T-helper 9 cell (primary cell): ENCODE measurements around the gene PEX7.
"Not testable (repeated sequence)": the region's sequence is repeated elsewhere in the genome, so short reads cannot be mapped to it uniquely, and the experiment has no call there.

ENCODE experiments used
- DNase-seq: peaks from one replicate; pipeline ENCODE4 v3.0.0-alpha.2; 2020

Gene PEX7

GRCh38 chr6:136790411-136791295 is 31.7 kb upstream of the PEX7 start:
- no peak for DNase-seq

- peak; percentile 37 for DNase-seq
Observed at GRCh38 chr6:136791296-136792094, 30.9 kb upstream of the PEX7 start.

GRCh38 chr6:136792095-136792409 is 30.3 kb upstream of the PEX7 start:
- no peak for DNase-seq

- DNase-seq = peak; percentile 93
Observed at GRCh38 chr6:136792410-136793262, 29.8 kb upstream of the PEX7 start, which contains the start of gene MAP3K5. TSS of gene MAP3K5 (minus strand) at chr6:136792477. CDS start at chr6:136792157, 320 bp downstream.

- no peak for DNase-seq
Observed at GRCh38 chr6:136793363-136793762, 29.0 kb upstream of the PEX7 start.

GRCh38 chr6:136795386-136795785 is 27.0 kb upstream of the PEX7 start:
- DNase-seq = no peak

GRCh38 chr6:136795996-136796395 is 26.4 kb upstream of the PEX7 start:
- no peak for DNase-seq

- DNase-seq = no peak
Observed at GRCh38 chr6:136798044-136798443, 24.3 kb upstream of the PEX7 start.

GRCh38 chr6:136801581-136801980 is 20.8 kb upstream of the PEX7 start:
- DNase-seq = no peak

- no peak for DNase-seq
Observed at GRCh38 chr6:136803608-136804007, 18.8 kb upstream of the PEX7 start.

GRCh38 chr6:136809091-136809860 is 13.1 kb upstream of the PEX7 start:
- no peak for DNase-seq

- DNase-seq = no peak
Observed at GRCh38 chr6:136811272-136811671, 11.1 kb upstream of the PEX7 start.

GRCh38 chr6:136812174-136812573 is 10.2 kb upstream of the PEX7 start:
- no peak for DNase-seq

GRCh38 chr6:136815608-136816007 is 6.8 kb upstream of the PEX7 start:
- not testable (repeated sequence) for DNase-seq

GRCh38 chr6:136816656-136817055 is 5.7 kb upstream of the PEX7 start:
- DNase-seq = no peak

- DNase-seq = no peak
Observed at GRCh38 chr6:136820561-136820960, 1.8 kb upstream of the PEX7 start.

GRCh38 chr6:136822046-136822375 is 381 bp upstream of the PEX7 start:
- no peak for DNase-seq

GRCh38 chr6:136823128-136823660 is 802 bp downstream of the PEX7 start:
- peak; percentile 2 for DNase-seq

GRCh38 chr6:136826216-136826615 is 3.8 kb downstream of the PEX7 start:
- DNase-seq = no peak

GRCh38 chr6:136831873-136832562 is 9.6 kb downstream of the PEX7 start:
- no peak for DNase-seq

GRCh38 chr6:136840276-136841001 is 18.0 kb downstream of the PEX7 start:
- no peak for DNase-seq
